Measurements from ENCODE around the gene CNGB1.
"Not testable (repeated sequence)": the region's sequence is repeated elsewhere in the genome, so short reads cannot be mapped to it uniquely, and the experiment has no call there.

The CNGB1 gene

DNA sequence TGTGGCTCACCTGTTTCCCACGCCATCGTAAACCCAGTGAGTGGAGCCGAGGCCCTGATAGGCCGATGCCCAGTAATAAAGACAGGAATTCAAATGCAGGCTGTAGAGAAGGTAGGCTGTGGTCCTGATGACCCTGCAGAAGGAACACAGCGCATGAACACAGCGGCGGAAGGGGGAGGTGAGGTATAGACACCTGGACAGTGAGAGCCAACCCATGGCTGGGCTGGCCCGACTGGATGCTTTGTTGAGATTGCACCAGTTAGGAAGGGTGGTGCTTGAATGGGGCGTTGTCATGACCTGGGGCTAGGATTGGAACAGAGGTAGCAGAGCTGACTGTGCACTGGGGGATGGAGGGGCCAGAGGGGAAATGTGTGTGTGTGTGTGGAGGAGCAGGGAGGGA is 59.2 kb downstream of the CNGB1 start:
- no peak for DNase-seq (ENCODE audit: low read depth in 2 of 3, low spot score in 1 of 3)

DNA sequence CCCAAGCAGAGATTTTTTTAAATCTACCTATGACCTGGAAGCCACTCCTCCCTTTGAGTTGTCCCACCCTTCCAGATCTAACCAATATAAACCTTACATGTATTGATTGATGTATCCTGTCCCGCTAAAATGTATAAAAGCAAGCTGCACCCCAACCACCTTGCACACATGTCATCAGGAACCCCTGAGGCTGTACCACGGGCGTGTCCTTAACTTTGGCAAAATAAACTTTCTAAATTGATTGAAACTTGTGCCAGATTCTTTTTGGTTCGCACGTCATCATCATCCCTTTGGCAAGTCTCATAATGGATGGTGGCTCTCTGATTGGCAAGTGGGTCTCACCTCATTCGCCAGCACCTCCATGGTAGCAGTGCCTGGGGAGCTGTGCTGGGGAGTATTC is 60.2 kb downstream of the CNGB1 start:
- DNase-seq (ENCODE audit: low read depth in 2 of 3, low spot score in 1 of 3) = no peak

DNA sequence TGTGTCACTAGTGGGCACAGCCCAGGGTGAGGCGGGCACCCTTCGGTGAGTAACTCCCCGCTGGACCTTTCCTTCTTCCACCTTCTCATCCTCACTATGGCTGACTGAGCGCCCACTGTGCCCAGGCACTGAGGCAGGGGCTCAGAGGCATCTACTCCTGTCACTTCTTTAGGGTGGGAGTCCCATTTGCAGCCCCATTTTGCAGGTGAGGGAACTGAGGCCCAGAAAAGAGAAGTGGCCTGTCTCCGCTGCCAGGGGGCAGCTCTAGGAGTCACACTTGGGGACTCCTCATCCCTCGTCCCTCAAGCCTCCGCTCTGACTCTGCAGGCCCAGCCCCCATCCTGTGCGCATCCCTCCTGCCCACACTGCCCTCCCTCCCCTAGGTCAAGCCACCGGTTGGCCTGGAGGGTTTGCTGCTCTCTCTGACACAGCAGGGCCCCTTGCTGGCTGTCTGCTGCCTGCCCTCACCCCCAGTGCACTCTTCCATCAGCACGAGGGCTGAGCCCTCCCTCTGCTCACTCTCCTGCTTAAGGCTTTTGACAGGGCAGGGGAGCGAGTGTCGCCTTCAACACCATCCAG is 62.4 kb downstream of the CNGB1 start:
- DNase-seq (ENCODE audit: low read depth in 2 of 3, low spot score in 1 of 3) = no peak

DNA sequence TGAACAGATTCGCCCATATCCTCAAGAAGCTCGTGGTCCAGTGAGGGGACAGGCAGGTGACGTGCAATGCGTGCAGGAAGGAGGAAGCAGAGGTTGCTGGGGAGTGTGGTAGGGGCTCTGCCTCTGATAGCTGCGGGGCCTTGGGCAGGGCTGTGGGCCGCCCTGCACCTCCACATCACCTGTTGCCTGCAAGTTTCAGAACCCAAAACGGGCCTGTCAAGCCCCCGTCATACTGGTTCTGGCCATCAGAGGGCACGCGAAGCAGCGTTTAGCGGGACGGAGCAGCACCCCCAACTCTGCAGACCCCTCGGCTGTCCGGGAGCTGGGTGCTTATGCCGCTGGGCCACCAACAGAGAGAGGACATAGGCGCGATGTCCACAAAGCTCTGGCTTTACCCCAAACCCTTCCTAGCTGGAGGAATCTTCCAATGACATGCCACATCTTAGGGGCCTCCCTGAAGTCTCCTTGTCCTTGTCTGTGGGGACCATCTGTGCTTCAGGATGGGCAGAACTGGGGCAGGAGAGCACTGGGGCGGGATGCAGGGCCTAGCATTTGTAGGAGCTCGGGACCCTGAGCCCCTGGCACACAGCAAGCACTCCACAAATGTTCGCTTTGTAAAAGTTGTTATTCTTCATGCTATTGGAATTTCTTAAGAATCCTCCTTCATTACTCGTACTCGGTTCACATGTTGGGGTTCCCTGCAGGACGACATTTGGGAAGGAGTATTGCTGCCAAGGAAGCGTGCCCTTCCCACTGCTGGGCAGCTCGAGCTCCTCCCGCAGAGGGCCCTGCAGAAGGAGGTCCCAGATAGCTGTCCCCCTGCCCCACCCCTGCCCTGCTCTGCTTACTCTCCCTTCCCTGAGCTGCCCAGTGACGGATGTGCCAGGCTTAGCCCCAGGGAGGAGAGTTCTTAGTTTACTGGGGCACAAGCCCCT is 64.3 kb downstream of the CNGB1 start:
- peak in 1 of 3 donors; percentile 16 for DNase-seq (ENCODE audit: low read depth in 2 of 3, low spot score in 1 of 3)

DNA sequence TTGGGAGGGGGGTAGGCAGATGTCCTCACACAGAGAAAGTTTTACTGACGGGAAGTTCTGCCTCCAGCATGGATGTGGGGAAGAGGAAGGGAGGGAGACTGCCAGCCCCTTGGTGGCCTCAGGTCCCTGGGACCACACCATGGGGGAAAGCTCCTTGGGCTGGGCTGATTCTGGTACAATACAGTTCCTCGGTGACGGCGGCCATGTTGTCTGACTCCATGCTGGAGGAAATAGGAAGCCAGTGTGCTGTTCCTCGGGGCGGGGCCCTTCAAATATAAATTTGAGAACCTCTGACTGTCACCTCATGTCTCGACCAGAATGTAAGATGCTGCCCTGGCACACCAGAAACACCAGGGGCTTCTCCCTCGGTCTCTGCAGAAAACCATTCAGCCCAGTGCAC is 66.8 kb downstream of the CNGB1 start:
- DNase-seq (ENCODE audit: low read depth in 2 of 3, low spot score in 1 of 3) = no peak

DNA sequence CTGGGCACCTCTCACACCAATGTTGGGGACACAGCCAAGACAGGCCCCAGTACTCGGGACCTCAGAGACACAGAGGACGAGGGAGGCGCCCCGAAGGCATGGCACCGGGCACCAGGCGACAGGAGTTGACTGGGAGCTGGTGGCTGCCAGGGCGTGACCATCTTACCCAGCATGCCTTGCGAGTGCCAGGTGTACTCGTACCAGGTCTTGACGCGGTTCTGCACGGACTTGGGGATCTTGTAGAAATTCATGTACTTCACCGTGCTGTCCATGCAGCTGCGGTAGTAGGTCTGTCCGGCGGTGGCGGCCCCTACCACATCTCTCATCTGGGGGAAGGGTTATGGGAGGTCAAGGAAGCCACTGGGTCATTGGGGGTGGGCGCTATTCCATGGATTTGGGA is 67.3 kb downstream of the CNGB1 start:
- no peak for DNase-seq (ENCODE audit: low read depth in 2 of 3, low spot score in 1 of 3)

DNA sequence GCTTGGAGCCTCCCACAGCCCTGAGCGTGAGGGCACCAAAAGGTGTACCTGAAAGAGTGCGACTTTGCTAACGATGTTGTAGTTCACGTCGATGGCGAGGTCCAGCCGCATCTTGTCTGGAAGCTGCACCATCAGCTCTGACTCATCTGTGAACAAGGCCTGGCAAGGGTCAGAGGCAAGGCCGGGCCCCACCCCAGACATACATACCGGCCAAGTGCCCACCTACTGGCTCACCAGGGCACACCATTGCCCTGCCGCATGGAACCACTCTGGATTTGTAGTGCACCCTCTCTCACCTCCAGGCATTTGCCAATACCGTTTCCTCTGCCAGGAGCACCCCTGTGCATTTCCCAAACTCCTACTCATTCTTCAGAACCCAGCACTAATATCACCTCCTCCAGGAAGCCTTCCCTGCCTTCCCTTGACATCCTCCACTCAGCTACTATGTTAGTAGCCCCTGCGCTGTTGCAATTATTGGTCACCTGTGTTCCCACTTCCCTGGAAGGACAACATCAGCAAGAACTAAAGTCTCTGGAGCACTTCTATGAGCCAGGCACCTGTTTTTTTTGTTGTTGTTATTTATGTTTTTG is 69.4 kb downstream of the CNGB1 start:
- DNase-seq (ENCODE audit: low read depth in 2 of 3, low spot score in 1 of 3) = no peak

DNA sequence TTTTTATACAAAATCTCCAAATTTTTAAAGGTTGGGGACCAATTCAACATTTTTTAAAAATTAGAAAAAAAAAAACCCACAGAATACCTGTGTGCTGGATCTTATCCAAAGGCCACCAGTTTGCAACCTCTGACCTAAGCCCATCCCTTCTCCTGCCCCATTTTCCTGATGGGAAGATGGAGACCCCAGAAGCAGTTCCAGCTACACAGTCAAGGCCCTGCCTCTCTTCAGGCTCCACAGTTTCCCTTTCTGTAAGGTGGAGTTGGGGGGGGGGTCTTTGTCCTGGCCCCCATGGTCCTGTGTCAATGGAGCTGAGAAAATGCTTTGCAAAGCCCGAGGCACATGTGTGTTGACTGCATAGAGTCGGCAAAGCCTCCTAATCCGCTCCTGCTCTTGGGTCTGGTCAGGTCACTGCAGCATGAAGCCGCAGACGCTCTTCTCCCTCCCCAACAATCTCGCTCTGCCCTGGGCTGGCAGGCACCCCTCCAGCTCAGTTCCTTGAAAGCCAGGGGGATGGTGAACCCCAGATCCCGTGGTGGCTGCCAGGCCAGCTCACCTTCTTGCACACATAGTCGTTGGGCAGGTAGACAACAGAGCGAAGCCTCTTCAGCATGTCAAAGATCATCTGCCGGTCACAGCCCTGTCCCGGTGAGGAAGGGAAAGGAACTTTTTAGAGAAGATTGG is 70.0 kb downstream of the CNGB1 start:
- DNase-seq (ENCODE audit: low read depth in 2 of 3, low spot score in 1 of 3) = no peak

DNA sequence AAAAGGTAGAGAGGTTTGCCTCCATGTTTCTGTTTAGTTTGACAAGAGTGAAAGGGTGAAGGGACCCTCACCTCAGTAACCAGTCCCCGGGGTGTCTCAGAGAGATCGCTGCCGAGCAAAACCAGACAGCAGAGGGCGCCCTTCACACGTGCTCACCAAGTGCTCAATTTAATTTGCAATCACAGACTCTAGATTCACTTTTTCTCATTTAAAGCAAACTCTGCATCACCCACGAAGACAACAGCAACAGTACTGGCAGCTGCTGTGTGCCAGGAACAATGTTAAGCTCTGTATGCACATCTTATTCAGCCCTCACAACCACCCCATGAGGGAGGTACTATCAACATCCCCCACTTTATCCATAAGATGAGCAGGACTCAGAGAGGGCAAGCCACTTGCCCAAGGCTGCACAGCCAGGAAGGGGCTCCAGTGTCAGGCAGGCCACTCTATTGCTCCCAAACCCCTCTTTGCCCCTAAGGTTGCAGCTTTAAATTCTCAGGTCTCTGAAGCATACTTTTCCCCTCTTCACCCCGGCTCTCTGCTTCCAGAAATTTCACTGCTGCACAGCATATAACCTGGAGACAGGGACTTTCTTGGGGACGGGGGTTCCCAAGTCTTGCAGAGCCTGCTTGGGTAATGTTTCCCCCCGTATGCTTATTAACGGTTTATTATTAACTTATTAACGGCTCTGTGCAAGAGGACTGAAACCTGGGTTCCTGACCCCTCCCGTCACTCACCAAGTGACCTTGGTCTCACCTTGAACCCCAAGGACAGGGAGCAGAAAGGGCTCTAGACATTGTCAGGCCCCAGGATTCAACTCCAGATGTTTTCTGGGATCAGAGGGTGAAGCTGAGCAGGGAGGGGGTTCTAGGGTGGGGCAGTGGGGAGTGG is 70.9 kb downstream of the CNGB1 start:
- peak; percentile 48 to 68 (median 66) for DNase-seq (ENCODE audit: low read depth in 2 of 3, low spot score in 1 of 3)

DNA sequence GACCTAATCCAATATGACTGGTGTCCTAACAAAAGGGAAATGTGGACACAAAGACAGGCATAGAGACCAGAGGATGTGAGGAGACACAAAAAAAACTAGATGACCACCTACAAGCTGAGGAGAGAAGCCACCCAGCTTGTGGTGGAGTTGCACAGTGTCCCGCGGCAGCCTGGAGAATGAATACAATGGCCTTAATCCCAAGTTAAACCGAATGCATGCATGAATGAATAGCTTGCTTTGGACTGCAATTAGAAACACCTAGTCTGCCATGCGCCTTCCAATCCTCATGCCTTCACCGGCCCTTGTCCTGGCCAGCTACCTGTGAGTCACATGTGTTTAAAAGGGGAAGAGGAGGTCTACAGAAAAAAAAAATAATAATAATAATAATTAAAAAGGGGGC is 72.0 kb downstream of the CNGB1 start:
- no peak for DNase-seq (ENCODE audit: low read depth in 2 of 3, low spot score in 1 of 3)

DNA sequence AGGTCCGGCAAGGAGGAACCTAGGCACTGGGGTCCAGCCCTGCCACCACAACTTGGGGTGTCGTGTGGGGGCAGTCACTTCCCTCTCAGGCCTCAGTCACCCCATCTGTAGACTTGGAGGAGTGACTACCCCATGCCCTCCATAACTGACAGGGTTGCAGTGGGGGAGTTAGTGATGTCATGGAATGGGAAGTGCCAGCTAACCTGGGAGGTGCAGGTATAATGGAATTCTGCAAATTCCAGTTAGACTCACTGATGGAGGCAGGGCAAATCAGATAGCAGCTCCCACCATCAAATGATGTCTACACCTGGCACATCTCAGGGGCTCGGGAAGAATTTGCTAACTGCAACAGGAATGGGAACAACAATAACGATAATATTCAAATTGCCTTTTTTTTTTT is 72.9 kb downstream of the CNGB1 start:
- DNase-seq (ENCODE audit: low read depth in 2 of 3, low spot score in 1 of 3) = no peak

DNA sequence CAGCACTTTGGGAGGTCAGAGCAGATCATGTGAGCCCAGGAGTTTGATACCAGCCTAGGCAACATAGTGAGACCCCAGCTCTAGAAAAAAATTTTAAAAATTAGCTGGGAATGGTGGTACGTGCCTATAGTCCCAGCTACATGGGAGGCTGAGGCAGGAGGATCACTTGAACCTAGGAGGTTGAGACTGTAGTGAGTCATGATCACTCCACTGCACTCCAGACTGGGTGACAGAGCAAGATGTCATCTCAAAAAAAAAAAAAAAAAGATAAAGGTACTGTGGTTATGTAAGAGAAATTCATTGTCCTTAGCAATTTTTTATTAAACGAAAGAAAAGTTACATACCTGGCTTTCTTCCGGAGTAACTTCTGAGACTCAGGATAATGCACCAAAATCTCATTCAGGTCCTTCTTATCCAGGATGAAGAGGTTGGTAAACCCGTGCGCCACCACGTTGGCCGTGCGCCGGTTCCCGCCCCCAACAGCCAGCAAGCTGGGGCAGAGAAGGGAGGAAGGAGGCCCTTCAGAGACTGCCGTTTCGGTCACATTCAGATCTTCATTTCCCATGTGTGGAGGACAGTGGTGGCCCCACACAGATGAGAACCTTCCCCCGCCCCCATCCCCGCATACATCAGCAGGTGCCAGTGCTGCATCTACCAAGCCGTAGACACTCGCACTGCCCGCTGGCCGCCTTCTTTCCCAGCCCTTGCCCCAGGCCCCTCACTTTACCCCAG is 73.7 kb downstream of the CNGB1 start:
- no peak for DNase-seq (ENCODE audit: low read depth in 2 of 3, low spot score in 1 of 3)

DNA sequence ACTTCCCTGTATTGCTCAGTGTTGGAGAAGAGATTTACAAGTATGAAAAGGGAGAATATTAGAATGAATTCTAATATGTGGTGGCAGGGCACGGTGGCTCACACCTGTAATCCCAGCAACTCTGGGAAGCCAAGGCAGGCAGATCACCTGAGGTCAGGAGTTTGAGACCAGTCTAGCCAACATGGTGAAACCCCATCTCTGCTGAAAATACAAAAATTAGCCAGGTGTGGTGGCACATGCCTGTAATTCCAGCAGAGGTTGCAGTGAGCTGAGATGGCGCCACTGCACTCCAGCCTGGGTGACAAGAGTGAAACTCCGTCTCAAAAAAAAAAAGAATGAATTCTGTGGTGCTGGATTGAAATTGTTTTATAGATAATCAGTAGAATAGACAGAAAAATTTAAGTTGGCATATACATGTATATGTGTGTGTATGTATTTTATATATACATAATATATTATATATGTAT is 75.8 kb downstream of the CNGB1 start:
- DNase-seq (ENCODE audit: low read depth in 2 of 3, low spot score in 1 of 3) = not testable (repeated sequence)

DNA sequence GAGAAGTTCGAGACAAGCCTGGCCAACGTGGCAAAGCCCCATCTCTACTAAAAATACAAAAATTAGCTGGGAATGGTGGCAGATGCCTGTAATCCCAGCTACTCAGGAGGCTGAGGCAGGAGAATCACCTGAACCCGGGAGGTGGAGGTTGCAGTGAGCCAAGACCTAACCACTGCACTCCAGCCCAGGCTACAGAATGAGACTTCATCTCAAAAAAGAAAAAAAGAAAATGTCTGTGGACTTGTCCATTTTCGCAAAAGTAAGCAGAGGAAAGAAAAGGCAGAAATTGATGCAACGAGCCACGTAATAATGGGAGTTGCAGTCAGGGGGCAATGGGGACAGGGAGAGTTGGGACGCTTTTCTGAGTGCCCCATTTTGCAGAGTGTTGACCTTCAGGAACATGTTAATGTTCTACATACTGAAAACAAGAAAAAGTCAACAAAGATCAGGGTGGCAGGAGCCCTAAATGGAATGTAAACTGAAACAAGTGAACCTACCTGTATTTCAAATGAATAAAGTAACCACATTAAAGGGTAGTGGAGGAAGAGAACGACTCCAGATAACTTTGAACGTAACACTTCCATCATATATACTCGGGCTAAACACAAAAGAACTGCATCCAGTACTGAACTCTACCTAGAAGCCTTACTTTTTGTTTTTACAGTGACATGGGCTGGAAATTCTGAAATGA is 76.4 kb downstream of the CNGB1 start:
- DNase-seq (ENCODE audit: low read depth in 2 of 3, low spot score in 1 of 3) = no peak

DNA sequence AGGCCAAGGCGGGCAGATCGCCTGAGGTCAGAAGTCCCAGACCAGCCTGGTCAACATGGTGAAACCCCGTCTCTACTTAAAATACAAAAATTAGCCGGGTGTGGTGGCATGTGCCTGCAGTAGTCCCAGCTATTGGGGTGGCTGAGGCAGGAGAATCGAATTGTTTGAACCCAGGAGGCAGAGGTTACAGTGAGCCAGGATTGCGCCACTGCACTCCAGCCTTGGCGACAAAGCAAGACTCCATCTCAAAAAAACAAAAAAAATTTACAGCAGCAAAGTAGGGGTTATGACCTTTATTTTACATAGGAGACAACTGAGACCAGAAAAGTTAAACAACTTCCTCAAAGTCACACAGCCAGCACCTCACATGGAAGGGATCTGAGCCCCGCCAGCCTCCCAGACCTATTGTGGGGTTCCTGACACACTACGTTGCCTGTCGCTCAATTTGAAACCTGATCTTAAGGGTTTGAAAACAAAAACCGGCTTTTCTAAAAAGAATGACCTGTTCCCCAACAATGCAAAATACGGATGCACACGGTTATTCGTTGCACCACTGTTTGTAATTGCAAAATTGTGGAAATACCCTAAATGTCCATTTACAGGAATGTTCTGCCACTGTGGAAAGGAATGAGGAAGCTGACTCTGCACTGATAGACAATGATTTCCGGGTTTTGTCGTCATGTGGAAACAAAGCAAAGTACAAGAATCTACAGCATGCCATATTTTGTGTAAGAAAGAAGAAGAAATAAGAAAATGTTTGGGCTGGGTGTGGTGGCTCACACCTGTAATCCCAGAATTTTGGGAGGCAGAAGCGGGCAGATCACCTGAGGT is 77.2 kb downstream of the CNGB1 start:
- no peak for DNase-seq (ENCODE audit: low read depth in 2 of 3, low spot score in 1 of 3)

DNA sequence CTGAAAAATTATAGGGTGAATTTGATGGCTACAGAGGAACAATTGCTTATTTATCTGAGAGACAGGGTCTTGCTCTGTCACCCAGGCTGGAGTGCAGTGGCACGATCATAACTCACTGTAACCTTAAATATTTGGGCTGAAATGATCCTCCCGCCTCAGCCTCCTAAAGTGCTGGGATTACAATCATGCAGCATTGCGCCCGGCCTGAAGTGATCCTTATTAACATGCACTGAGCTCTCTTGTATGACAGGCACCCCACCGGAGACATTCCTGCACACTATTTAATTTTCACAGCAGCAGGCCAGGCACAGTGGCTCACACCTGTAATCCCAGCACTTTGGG is 77.7 kb downstream of the CNGB1 start:
- no peak for DNase-seq (ENCODE audit: low read depth in 2 of 3, low spot score in 1 of 3)

DNA sequence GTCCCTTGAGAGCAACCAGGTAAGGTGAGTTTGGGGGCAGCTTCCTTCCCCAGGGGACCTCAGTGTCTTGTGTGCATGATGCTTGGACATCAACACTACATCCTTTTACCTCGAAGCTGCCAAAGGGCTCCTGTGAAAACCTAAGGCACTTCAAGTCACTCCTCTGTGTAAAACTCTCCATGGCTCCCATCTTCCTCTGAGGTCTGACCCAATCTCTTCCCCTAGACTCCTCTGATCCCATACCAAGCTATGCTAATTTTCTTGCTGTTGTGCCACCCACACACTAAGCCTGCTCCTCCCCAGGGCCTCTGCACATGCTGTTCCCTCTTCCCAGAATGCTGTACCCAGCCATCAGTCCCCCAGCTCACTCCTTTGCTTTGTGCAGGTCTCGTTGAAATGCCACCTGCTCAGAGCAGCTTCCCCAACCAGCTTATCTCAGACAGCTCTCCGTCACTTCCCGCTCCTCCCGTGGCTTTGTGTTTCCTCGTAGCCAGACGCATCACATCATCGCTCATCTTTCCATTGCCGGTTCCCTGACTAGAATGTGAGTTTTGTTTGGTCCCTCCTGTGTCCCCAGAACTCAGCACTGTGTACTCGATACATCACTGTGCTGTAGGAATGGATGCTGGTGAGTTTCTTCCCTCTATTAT is 78.4 kb downstream of the CNGB1 start:
- no peak for DNase-seq (ENCODE audit: low read depth in 2 of 3, low spot score in 1 of 3)

DNA sequence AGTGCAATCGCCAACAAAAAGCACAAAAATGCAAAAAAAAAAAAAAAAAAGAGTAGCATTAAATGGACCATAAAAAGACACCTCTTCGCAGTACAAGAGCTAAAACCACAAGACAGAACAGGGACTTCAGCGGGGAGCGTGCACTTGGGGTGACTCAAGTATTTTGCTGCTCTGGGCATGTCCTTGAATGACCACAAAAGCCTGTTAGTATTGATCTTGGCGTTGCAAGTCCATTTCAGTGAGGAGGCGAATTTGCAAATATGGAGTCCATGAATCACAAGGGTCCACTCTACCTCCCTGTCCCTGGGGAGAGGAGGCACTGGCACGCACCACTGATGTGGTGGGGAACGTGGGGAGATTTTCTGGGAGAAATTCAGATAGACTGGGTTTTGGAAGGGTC is 78.9 kb downstream of the CNGB1 start:
- no peak for DNase-seq (ENCODE audit: low read depth in 2 of 3, low spot score in 1 of 3)

Data from stimulated activated CD4-positive, alpha-beta T cell treated with anti-CD3 and anti-CD28 coated beads, Interleukin-12 subunit alpha, Interleukin-12 subunit beta, amount 100 ng/mL, for 48 hours (primary cell).